Subcutaneous adipose tissue (tissue), 4 donors: ENCODE results near the gene DAZL. TPM values are rescaled to one million over a fixed set of nuclear protein-coding genes. Genes with fewer than 3 reads are reported as not detected.

ENCODE experiments used
- total RNA-seq, 4 donors: library from RNA; depleted of rRNA; stranded (reverse); fragments of >200 nt; gene quantifications; one replicate each; pipeline ENCODE4 v1.1.0, GENCODE V29; 2016
- TF ChIP-seq, protein P1 (sequence below): fragments of 450-650 bp; IDR thresholded peaks from one replicate; pipeline ENCODE4 v1.5.1; 2016; ENCODE audit warnings: low read depth, mild to moderate bottlenecking, control low read depth, antibody characterized with exemption, moderate library complexity

The DAZL gene
- total RNA-seq, 4 donors from 2014 or later = not detected

DNA sequence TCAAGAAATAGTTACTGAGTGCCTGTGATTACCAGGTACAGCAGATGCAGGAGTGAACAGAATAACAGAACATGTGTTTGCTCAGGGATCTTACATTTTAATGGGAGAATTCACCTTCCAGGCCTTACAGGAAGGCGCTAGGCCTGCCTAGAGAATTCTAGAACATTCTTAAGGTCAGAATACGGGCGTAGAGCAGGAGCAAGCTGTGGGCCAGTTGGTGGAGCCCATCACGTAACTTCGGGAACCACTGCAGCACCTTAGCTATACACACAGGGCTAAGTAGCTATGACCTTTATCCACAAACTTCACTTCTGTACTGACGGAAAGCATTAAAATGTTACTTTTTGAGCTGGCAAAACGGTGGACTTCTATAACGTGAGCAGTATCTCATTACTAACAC lies 743 bp upstream of the DAZL start:
- TF ChIP-seq, protein P1, sequence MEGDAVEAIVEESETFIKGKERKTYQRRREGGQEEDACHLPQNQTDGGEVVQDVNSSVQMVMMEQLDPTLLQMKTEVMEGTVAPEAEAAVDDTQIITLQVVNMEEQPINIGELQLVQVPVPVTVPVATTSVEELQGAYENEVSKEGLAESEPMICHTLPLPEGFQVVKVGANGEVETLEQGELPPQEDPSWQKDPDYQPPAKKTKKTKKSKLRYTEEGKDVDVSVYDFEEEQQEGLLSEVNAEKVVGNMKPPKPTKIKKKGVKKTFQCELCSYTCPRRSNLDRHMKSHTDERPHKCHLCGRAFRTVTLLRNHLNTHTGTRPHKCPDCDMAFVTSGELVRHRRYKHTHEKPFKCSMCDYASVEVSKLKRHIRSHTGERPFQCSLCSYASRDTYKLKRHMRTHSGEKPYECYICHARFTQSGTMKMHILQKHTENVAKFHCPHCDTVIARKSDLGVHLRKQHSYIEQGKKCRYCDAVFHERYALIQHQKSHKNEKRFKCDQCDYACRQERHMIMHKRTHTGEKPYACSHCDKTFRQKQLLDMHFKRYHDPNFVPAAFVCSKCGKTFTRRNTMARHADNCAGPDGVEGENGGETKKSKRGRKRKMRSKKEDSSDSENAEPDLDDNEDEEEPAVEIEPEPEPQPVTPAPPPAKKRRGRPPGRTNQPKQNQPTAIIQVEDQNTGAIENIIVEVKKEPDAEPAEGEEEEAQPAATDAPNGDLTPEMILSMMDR = no peak

DNA sequence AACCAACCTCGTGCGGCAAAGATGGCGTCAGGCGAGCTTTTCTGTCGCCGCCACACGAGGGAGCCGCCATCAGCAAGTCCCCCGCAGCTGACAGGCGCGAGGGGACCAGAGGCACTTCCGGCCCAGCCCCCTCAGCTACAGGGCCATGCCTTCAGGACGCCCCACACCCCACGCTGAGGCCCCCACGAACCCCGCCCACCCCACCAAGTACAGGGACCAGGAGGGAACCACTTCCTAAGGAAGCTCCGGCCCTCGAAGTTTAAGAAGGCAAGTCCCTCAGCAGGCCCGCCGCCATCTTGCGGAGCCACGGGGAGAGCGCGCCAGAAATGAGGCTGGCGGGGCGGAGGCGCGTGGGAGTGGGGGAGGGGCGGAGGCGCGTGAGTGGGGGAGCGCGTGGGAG lies 790 bp downstream of the DAZL start:
- TF ChIP-seq, protein P1 = no peak

DNA sequence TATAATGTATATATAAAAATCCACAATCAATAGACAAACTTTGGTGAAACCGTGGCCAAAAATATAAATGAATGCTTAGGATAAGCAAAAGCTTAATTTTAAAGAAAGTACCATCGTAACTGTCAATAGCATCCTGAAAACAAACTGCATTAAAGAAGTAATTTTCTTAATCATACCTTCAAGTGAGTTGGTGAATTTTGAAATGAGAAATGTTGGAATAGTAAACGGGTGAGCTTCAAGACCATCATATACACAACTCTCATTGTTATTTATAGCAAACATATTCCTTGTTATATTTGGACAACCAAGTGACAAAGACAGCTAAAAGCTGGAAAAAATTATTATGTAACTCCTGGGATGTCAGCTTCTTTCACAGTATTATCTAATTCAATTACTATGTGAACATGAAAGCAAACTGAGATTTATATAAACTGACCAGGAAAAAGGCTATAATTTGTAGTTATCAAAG lies 3.7 kb downstream of the DAZL start:
- TF ChIP-seq, protein P1 = no peak

DNA sequence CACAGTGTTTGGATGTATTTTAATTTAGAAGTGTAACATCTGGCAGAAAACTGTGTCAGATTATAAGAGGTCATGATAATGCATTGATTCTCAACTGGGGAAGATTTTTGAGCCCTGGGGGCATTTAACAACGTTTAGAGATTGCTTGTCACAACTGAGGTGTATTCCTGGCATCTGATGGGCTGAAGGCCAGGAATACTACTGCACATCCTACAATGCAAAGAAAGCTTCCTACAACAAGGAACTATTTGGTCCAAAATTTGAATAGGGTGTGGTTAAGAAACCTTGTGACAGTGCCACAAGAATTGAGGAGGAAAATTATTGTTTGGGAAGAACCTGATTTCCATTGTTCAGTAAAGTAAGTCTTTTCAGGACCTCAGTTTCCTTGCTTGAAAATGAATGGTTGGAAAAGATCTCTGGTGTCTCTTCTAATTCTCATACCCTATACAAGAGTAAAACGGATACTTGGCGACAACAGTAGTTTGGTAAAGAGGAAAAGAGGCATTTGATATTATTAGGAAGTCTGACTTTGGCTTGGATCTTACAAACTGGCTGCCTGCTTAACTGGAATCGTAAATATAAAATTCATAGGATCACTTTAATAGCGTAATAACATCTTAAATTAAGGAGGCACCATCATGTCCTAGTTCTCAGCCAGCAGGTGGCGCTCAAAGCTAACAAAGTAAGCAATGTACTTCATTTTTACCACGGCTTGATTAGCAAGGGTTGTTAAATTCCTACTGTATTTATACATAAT lies 4.3 kb downstream of the DAZL start:
- TF ChIP-seq, protein P1 = no peak

DNA sequence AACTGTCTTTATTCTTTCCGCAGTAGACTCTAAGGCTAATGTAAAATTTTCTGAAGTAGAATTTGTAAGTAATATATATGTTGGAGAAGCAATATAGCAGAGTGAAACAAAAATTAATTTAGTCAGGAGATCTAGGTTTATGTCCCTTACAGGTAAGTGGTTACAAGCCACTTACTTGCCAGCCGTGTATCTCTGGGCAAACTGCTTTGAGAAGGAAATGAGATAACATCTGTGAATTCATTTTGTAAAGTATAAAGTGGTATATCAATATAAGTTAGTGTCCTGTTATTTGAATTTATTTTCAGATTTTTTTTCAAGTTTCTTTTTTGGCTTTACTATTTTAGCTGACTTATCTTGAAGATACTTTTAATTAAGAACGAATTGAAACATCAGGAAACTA lies 5.5 kb downstream of the DAZL start:
- TF ChIP-seq, protein P1 = no peak

DNA sequence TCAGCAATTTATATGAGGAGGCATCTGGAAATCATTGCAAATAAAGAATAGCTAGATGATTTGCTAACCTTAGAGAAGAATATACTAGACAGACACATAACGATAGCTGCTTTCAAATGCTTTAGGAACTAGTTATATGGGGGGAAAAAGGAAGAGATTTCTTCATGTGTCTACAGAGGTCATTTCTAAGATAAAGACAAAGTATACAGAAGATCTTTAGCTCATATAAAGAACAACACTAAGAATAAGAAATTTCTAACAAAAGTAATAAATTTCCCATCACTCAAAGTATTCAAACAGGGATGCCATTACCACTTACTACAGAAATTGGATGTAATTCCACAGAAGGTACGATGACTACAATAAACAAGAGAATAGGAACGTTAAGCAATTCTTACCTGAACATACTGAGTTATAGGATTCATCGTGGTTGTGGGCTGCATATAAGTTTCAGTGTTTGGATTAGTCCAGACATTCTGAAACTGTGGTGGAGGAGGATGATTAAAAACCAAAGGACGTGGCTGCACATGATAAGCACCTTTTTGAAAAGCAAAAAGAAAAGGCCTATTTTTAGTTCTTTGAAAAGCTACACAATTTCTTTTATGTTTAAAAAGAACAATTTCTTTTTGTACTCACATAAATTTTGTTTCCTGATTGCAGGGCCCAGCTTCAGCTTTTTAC lies 8.7 kb downstream of the DAZL start:
- TF ChIP-seq, protein P1 = no peak

DNA sequence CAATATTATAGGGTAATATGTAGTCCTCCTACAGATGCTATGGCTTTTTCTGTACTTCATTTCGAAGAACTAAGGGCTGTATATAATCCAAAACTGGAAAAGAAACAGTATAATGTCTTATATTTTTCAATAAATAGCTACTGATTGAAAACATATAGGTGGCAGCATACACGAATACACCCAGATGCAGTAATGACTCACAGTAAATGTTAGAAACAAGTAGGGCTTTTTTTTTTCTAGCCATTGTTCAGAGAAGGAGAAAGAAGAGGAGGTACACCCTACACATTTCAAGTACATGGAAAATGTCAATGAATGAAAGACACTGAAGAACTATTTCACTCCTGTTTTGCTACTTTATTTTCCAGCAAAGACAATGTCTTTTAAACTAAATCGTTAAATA lies 9.4 kb downstream of the DAZL start:
- TF ChIP-seq, protein P1 = no peak
